Stimulated activated naive B cell treated with anti-CD40 and anti-IgM and Interleukin-4, amounts not matched to agents 10 μg/mL and 1 μg/mL and 100 μg/mL, for 72 hours (primary cell): ENCODE data around the gene DCTN2.
"Not testable (repeated sequence)": the region's sequence is repeated elsewhere in the genome, so short reads cannot be mapped to it uniquely, and the experiment has no call there.

Experiments used
- ATAC-seq, 2 donors: fragments of 150-1000 bp; cut with Tn5 transposase; replicated peaks; 2 replicates each; pipeline ENCODE4 v1.10.0; 2021; ENCODE audit warnings: moderate library complexity in 1 of 2
- DNase-seq: peaks from one replicate; pipeline ENCODE4 v3.0.0; 2021
- H3K27ac Mint-ChIP-seq: one replicate; pipeline ENCODE4 v1.8.0; 2022; ENCODE audit warnings: mild to moderate bottlenecking, mixed read lengths
- H3K27me3 Mint-ChIP-seq, 2 donors: one replicate each; pipeline ENCODE4 v1.8.0; 2022; ENCODE audit warnings: mixed read lengths in 2 of 2
- H3K36me3 Mint-ChIP-seq, 2 donors: one replicate each; pipeline ENCODE4 v1.8.0; 2022; ENCODE audit warnings: mixed read lengths in 2 of 2, mild to moderate bottlenecking in 1 of 2
- H3K4me1 Mint-ChIP-seq, 2 donors: one replicate each; pipeline ENCODE4 v1.8.0; 2022; ENCODE audit warnings: mixed read lengths in 2 of 2, mild to moderate bottlenecking in 1 of 2
- H3K4me3 Mint-ChIP-seq, 2 donors: one replicate each; pipeline ENCODE4 v1.8.0; 2022; ENCODE audit warnings: mild to moderate bottlenecking in 2 of 2, mixed read lengths in 2 of 2, moderate library complexity in 1 of 2
- H3K9me3 Mint-ChIP-seq, 2 donors: one replicate each; pipeline ENCODE4 v1.8.0; 2022; ENCODE audit warnings: mixed read lengths in 2 of 2, mild to moderate bottlenecking in 1 of 2

DCTN2 gene

GRCh38 chr12:57546438-57547287 is at the start of gene DCTN2:
Gene DCTN2, minus strand, starts transcription at chr12:57547192. Its CDS starts 129 bp downstream, at chr12:57547063.
- DNase-seq (peak; percentile 94), ATAC-seq (peak; percentile 96 to 97)
- Mint-ChIP-seq H3K36me3 (peaks cover 7 to 17% of the 10 kb centered on the region in 2 donors), H3K27me3 (peaks cover 20 to 27% of the 10 kb centered on the region in 2 donors), H3K4me1 (peaks cover 36 to 55% of the 10 kb centered on the region in 2 donors), H3K27ac (peak within 1 kb of the TSS; percentile 97), H3K4me3 (peak within 1 kb of the TSS; percentile 91 to 99), H3K9me3 (no peaks in the 10 kb centered on the region)

GRCh38 chr12:57593187-57593586 is 46.2 kb upstream of the DCTN2 start:
- Mint-ChIP-seq H3K27me3 (no peaks in the 10 kb centered on the region), H3K4me1 (peaks cover 18 to 24% of the 10 kb centered on the region in 2 donors), H3K27ac (no peak overlapping the region), H3K4me3 (no peak overlapping the region), H3K9me3 (no peaks in the 10 kb centered on the region), H3K36me3 (peaks cover 20 to 29% of the 10 kb centered on the region in 2 donors)
- ATAC-seq (no peak), DNase-seq (no peak)

GRCh38 chr12:57592551-57593165 is 45.7 kb upstream of the DCTN2 start:
- Mint-ChIP-seq H3K4me1 (peaks cover 18 to 24% of the 10 kb centered on the region in 2 donors), H3K27ac (no peak overlapping the region), H3K9me3 (no peaks in the 10 kb centered on the region), H3K27me3 (no peaks in the 10 kb centered on the region), H3K4me3 (peak overlapping the region; percentile 88 to 90), H3K36me3 (peaks cover 18 to 26% of the 10 kb centered on the region in 2 donors)
- DNase-seq (no peak), ATAC-seq (no peak)

GRCh38 chr12:57591782-57592325 is 44.9 kb upstream of the DCTN2 start:
- Mint-ChIP-seq H3K36me3 (peaks cover 11 to 18% of the 10 kb centered on the region in 2 donors), H3K4me3 (peak overlapping the region; percentile 88 to 90), H3K4me1 (peaks cover 18 to 24% of the 10 kb centered on the region in 2 donors), H3K27ac (peak overlapping the region; percentile 82), H3K27me3 (no peaks in the 10 kb centered on the region), H3K9me3 (no peaks in the 10 kb centered on the region)
- DNase-seq (no peak), ATAC-seq (no peak)

GRCh38 chr12:57590864-57591781 is 44.1 kb upstream of the DCTN2 start, which contains the start of gene PIP4K2C:
Gene PIP4K2C, plus strand, starts transcription at chr12:57591192. Its CDS starts 98 bp downstream, at chr12:57591290.
- peak; percentile 98 for ATAC-seq
- Mint-ChIP-seq H3K4me1 (peaks cover 18 to 24% of the 10 kb centered on the region in 2 donors), H3K9me3 (no peaks in the 10 kb centered on the region), H3K36me3 (peaks cover 9 to 12% of the 10 kb centered on the region in 2 donors), H3K4me3 (peak within 1 kb of the TSS; percentile 88 to 90), H3K27ac (peak within 1 kb of the TSS; percentile 82), H3K27me3 (no peaks in the 10 kb centered on the region)
- peak; percentile 74 for DNase-seq

- H3K9me3 Mint-ChIP-seq: no peaks in the 10 kb centered on the region
- peaks cover 4 to 5% of the 10 kb centered on the region in 2 donors for H3K36me3 Mint-ChIP-seq
- peak overlapping the region; percentile 82 for H3K27ac Mint-ChIP-seq
- ATAC-seq: no peak
- no peak for DNase-seq
- peaks cover 18 to 24% of the 10 kb centered on the region in 2 donors for H3K4me1 Mint-ChIP-seq
- H3K27me3 Mint-ChIP-seq: no peaks in the 10 kb centered on the region
- peak overlapping the region; percentile 88 to 90 for H3K4me3 Mint-ChIP-seq
These were observed 43.5 kb upstream of the DCTN2 start for GRCh38 chr12:57590479-57590863.

GRCh38 chr12:57588951-57589610 is 42.1 kb upstream of the DCTN2 start:
- not testable (repeated sequence) for H3K36me3 Mint-ChIP-seq

GRCh38 chr12:57586832-57587429 is 39.9 kb upstream of the DCTN2 start:
- Mint-ChIP-seq H3K27me3 (peaks cover 12 to 30% of the 10 kb centered on the region in 2 donors), H3K9me3 (no peaks in the 10 kb centered on the region), H3K27ac (no peak overlapping the region), H3K4me1 (peaks cover 12 to 21% of the 10 kb centered on the region in 2 donors), H3K4me3 (no peak overlapping the region), H3K36me3 (peaks cover 0 to 3% of the 10 kb centered on the region in 2 donors)
- DNase-seq (no peak), ATAC-seq (no peak)

More at GRCh38 chr12:57588951-57589610, 42.1 kb upstream of the DCTN2 start:
- not testable (repeated sequence) for ATAC-seq, H3K4me3 Mint-ChIP-seq, H3K27ac Mint-ChIP-seq, DNase-seq, H3K9me3 Mint-ChIP-seq
- H3K27me3 Mint-ChIP-seq: peaks cover 3 to 13% of the 10 kb centered on the region in 2 donors
- H3K4me1 Mint-ChIP-seq: peaks cover 18 to 24% of the 10 kb centered on the region in 2 donors

GRCh38 chr12:57586128-57586527 is 39.1 kb upstream of the DCTN2 start:
- H3K9me3 Mint-ChIP-seq: no peaks in the 10 kb centered on the region
- H3K27ac Mint-ChIP-seq: no peak overlapping the region
- H3K4me3 Mint-ChIP-seq: no peak overlapping the region
- ATAC-seq (no peak), DNase-seq (no peak)
- peaks cover 0 to 1% of the 10 kb centered on the region in 2 donors for H3K36me3 Mint-ChIP-seq
- peaks cover 18 to 38% of the 10 kb centered on the region in 2 donors for H3K27me3 Mint-ChIP-seq
- H3K4me1 Mint-ChIP-seq: peaks cover 7 to 14% of the 10 kb centered on the region in 2 donors

- Mint-ChIP-seq H3K4me3 (no peak overlapping the region), H3K4me1 (peaks cover 2 to 8% of the 10 kb centered on the region in 2 donors), H3K27ac (no peak overlapping the region), H3K27me3 (peaks cover 18 to 47% of the 10 kb centered on the region in 2 donors), H3K9me3 (no peaks in the 10 kb centered on the region), H3K36me3 (no peaks in the 10 kb centered on the region)
- DNase-seq (no peak), ATAC-seq (no peak)
These were observed 38.2 kb upstream of the DCTN2 start for GRCh38 chr12:57585156-57585555.

GRCh38 chr12:57584690-57585089 is 37.7 kb upstream of the DCTN2 start:
- no peak for ATAC-seq
- Mint-ChIP-seq H3K9me3 (no peaks in the 10 kb centered on the region), H3K27ac (no peak overlapping the region), H3K4me1 (peaks cover 2 to 7% of the 10 kb centered on the region in 2 donors), H3K27me3 (peaks cover 18 to 48% of the 10 kb centered on the region in 2 donors), H3K4me3 (no peak overlapping the region), H3K36me3 (no peaks in the 10 kb centered on the region)
- DNase-seq: no peak

GRCh38 chr12:57584050-57584449 is 37.1 kb upstream of the DCTN2 start:
- Mint-ChIP-seq H3K4me3 (no peak overlapping the region), H3K9me3 (no peaks in the 10 kb centered on the region), H3K4me1 (peaks cover 2 to 7% of the 10 kb centered on the region in 2 donors), H3K27me3 (peaks cover 18 to 48% of the 10 kb centered on the region in 2 donors), H3K27ac (no peak overlapping the region), H3K36me3 (no peaks in the 10 kb centered on the region)
- ATAC-seq (no peak), DNase-seq (no peak)
